HG02678 (cell line): ENCODE measurements around the gene AGK.

ENCODE experiments used
- ATAC-seq: cut with Tn5 transposase; IDR thresholded peaks from one replicate; pipeline ENCODE4 v1.9.1; 2021; ENCODE audit warnings: mild to moderate bottlenecking, moderate library complexity; ENCODE audit not compliant: unreplicated experiment

The AGK gene, protein sequence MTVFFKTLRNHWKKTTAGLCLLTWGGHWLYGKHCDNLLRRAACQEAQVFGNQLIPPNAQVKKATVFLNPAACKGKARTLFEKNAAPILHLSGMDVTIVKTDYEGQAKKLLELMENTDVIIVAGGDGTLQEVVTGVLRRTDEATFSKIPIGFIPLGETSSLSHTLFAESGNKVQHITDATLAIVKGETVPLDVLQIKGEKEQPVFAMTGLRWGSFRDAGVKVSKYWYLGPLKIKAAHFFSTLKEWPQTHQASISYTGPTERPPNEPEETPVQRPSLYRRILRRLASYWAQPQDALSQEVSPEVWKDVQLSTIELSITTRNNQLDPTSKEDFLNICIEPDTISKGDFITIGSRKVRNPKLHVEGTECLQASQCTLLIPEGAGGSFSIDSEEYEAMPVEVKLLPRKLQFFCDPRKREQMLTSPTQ

GRCh38 chr7:141551094-141551781 lies at the start of gene AGK:
Gene AGK, plus strand, starts transcription at chr7:141551410. Its CDS starts 4,057 bp downstream, at chr7:141555467.
- ATAC-seq: peak; percentile 92

DNA sequence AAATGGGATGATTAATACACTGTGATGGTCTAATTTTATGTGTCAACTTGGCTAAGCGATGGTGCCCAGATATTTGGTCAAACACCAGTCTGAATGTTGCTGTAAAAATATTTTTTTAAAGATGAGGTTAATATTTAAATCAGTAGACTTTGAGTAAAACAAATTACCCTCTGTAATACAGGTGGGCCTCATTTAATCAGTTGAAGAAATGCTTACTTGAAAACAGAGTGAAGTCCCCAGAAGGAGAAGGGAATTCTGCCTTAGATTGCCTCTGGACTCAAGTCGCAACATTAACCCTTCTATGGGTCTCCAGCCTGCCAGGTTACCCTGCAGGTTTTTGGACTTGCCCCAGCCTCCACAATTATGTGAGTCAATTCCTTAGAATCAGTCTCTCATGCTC lies 49.8 kb upstream of the AGK start:
- ATAC-seq: no peak

DNA sequence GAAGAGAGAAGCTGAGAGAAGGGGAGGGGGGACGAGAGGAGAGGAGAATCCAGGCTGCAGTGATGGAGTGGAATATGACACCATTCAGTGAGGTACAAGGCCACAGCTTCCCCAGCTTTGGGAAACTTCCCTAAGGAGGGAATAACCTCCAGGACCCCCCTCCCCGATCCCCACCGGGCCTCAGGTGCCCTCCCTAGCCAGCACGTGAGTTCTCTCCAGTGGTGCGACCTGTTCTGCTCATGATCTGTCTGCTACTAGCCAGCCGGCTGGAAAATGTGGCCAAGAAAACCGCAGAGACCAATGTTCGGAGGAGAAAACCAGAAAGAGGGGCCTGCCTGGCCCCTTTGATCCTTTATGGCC lies 39.9 kb upstream of the AGK start:
- no peak for ATAC-seq

GRCh38 chr7:141511676-141512396 lies 39.4 kb upstream of the AGK start:
- ATAC-seq: no peak

DNA sequence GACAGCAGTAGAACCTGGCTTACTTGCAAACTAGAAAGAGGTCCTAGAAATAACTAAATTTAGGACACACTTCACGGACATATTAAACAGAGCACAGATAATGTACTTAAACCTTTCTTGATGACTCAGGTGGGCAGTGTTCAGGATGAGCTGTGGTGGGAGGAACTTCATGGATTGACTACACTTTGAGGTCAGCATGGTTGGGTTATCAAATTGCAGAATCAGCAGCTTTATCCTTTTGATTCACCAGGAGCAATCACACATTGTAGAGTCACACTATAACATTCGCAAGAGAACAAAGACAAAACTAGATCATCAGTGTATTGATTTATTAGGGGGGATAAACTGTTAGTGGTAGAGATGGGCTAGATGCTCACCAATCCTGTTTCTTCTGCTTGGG lies 38.6 kb upstream of the AGK start:
- no peak for ATAC-seq

GRCh38 chr7:141513720-141514119 lies 37.5 kb upstream of the AGK start:
- no peak for ATAC-seq

DNA sequence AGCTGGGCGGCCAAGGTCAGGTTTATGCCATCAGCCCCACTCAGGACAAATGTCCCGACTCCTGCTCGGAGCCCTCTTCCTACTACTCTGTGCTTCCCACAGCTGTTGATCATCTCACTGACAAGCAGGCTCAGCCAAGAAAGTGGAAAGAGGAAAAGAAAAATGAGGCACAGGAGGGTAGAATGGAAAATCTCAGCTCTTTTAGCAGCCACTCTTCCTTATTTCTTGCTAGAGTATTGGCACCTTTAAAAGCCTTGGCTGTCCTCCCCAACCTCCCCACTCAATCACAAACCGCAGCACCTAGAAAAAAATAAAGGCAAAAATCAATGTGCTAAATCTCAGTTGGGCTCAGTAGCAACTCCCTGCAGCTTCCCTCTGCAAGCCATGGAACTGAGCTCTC lies 35.3 kb upstream of the AGK start:
- no peak for ATAC-seq

GRCh38 chr7:141519623-141520022 lies 31.6 kb upstream of the AGK start:
- ATAC-seq: no peak

- no peak for ATAC-seq
These were observed 28.4 kb upstream of the AGK start for GRCh38 chr7:141522657-141523342.

DNA sequence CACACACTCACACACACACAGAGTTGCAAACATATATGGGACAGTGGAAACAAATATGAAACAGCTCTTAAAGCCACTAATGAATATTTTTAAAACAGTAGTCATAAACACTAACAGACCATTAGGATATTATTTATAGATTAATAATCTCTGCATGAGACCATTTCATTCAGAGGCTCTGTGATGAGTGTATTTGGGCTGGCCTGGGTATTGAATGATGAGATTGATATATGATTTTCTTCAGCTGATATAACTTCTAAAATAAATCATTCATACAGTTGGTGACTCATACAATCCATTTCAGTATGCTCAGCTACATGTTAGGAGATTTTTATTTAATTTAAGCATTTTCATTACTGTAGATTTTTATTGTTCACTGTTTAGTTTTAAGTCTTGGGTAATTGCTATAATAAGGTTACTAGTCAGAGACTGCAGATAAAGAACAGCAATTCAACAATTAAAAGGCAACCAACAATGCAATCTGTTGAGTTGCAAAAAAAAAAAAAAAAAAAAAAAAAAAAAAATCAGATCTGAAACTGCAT lies 25.2 kb upstream of the AGK start:
- no peak for ATAC-seq

DNA sequence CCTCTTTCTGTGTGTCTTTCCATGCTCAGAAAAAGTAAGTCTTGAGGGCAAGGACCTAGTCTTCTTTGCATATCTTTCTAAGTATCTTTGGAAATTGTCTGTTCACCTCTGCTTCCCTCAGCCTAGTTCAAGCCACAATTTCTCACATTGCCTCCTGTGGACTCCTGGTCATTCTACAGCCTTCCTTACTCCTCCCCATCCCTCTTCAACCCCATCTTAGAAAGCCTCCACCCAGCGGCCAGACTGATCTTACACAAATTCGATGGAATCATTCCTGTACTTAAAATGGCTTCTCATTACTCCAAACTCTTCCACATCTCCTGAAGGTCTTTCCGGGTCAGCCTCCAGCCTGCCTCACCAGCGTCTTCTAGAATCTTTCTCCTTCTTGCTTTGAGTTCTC lies 24.1 kb upstream of the AGK start:
- no peak for ATAC-seq

GRCh38 chr7:141528399-141528798 lies 22.8 kb upstream of the AGK start:
- no peak for ATAC-seq

- peak; percentile 71 for ATAC-seq
These were observed 17.9 kb upstream of the AGK start for GRCh38 chr7:141533149-141533949.

GRCh38 chr7:141534757-141535737 lies 16.2 kb upstream of the AGK start:
- ATAC-seq: no peak

GRCh38 chr7:141537906-141538305 lies 13.3 kb upstream of the AGK start:
- no peak for ATAC-seq

DNA sequence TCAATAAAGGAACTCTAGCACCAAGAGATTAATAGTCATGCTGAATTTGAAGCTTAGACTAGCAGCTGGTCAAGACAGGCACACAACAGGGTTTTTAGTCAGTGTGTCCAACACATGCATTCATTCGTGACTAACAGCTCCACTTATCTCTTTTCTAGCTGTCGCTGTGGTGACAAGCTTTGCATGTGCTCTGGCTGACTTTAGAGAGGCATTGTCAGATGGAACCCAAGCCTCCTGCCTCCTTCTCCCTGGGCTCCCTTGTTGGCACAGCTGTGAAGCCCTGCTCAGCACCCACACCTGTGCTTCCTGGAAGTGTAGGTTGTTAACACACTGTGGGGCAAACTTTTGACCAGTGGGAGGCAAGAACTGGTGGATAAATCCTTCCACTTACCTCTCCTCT lies 9.8 kb upstream of the AGK start:
- no peak for ATAC-seq

- ATAC-seq: no peak
These were observed 6.4 kb upstream of the AGK start for GRCh38 chr7:141544831-141545230.

GRCh38 chr7:141549582-141549981 lies 1.6 kb upstream of the AGK start:
- no peak for ATAC-seq
